CD14-positive monocyte (primary cell): ENCODE data around the gene CNTNAP2. TPM values are rescaled to one million over a fixed set of nuclear protein-coding genes. Genes with fewer than 3 reads are reported as not detected.

Experiments
- DNase-seq, 3 donors: peaks; one replicate each; pipeline ENCODE4 v3.0.0-alpha.2; 2011 to 2022
- H2AFZ ChIP-seq: 2 replicates; pipeline ENCODE4 v1.6.0; 2012; ENCODE audit warnings: mild to moderate bottlenecking, low read depth, low read length, inconsistent platforms; ENCODE audit not compliant: insufficient read depth, poor library complexity, severe bottlenecking
- H3K27ac ChIP-seq, 2 donors: 1 replicate in 1 of 2; 2 replicates in 1 of 2; pipeline ENCODE4 v1.5.1; 2012 to 2013; ENCODE audit warnings: low read length in 2 of 2, control low read depth in 1 of 2, inconsistent platforms in 1 of 2, low read depth in 1 of 2, mild to moderate bottlenecking in 1 of 2
- H3K27me3 ChIP-seq, 2 donors: one replicate each; pipeline versions ENCODE4 v1.6.0 to v1.6.1; 2011 to 2013; ENCODE audit warnings: low read length in 2 of 2; ENCODE audit not compliant: control insufficient read depth in 2 of 2, insufficient read depth in 2 of 2
- H3K36me3 ChIP-seq, 2 donors: replicated peaks in 1 of 2; 1 replicate in 1 of 2; 2 replicates in 1 of 2; pipeline versions ENCODE4 v1.5.1 to v1.6.1; 2012 to 2013; ENCODE audit warnings: low read length in 2 of 2, control low read depth in 1 of 2, inconsistent platforms in 1 of 2, mild to moderate bottlenecking in 1 of 2; ENCODE audit not compliant: insufficient read depth in 2 of 2, control insufficient read depth in 1 of 2
- H3K4me1 ChIP-seq, 2 donors: 1 replicate in 1 of 2; 2 replicates in 1 of 2; pipeline versions ENCODE4 v1.5.1 to v1.6.1; 2012 to 2013; ENCODE audit warnings: low read length in 2 of 2, control low read depth in 1 of 2, inconsistent platforms in 1 of 2, mild to moderate bottlenecking in 1 of 2, moderate library complexity in 1 of 2; ENCODE audit not compliant: insufficient read depth in 2 of 2, control insufficient read depth in 1 of 2
- H3K4me2 ChIP-seq: replicated peaks from 2 replicates; pipeline ENCODE3; 2012; ENCODE audit warnings: low read length, moderate library complexity, mild to moderate bottlenecking; ENCODE audit not compliant: poor library complexity, severe bottlenecking; ENCODE audit errors: extremely low read depth
- H3K4me3 ChIP-seq, 3 experiments: fragments of 200-600 bp in 1 of 3; sonication (generic) in 1 of 3; replicated peaks in 1 of 3; 1 replicate in 2 of 3; 2 replicates in 1 of 3; pipeline ENCODE4 v1.5.1; 2011 to 2013; ENCODE audit warnings: low read length in 3 of 3, mild to moderate bottlenecking in 3 of 3, control low read depth in 2 of 3, low read depth in 2 of 3, inconsistent platforms in 1 of 3, moderate library complexity in 1 of 3
- H3K79me2 ChIP-seq: 2 replicates; pipeline ENCODE4 v1.6.0; 2012; ENCODE audit warnings: mild to moderate bottlenecking, control low read depth, inconsistent platforms, low read length, moderate library complexity; ENCODE audit not compliant: insufficient read depth
- H3K9ac ChIP-seq: 2 replicates; pipeline ENCODE4 v1.6.0; 2017; ENCODE audit warnings: low read length, mild to moderate bottlenecking; ENCODE audit not compliant: insufficient read depth, poor library complexity, severe bottlenecking
- H3K9me3 ChIP-seq, 2 donors: replicated peaks in 1 of 2; 1 replicate in 1 of 2; 2 replicates in 1 of 2; pipeline versions ENCODE4 v1.5.1 to v1.6.1; 2012 to 2013; ENCODE audit warnings: low read length in 2 of 2, control low read depth in 1 of 2; ENCODE audit not compliant: control insufficient read depth in 1 of 2, insufficient read depth in 1 of 2
- H4K20me1 ChIP-seq: 2 replicates; pipeline ENCODE4 v1.6.0; 2012; ENCODE audit warnings: mild to moderate bottlenecking, low read length, control low read depth, moderate library complexity; ENCODE audit not compliant: insufficient read depth
- H3K27ac Mint-ChIP-seq, 7 donors: one replicate each; pipeline ENCODE4 v1.8.0; 2020; ENCODE audit warnings: mild to moderate bottlenecking in 7 of 7, mixed read lengths in 7 of 7, moderate library complexity in 6 of 7, inconsistent platforms in 2 of 7
- H3K27me3 Mint-ChIP-seq, 3 donors: one replicate each; pipeline ENCODE4 v1.8.0; 2021 to 2022; ENCODE audit warnings: low read depth in 3 of 3, mild to moderate bottlenecking in 3 of 3, mixed read lengths in 3 of 3, moderate library complexity in 3 of 3, inconsistent platforms in 1 of 3
- H3K36me3 Mint-ChIP-seq, 2 donors: one replicate each; pipeline ENCODE4 v1.8.0; 2020; ENCODE audit warnings: mixed read lengths in 2 of 2, inconsistent platforms in 1 of 2, mild to moderate bottlenecking in 1 of 2
- H3K4me1 Mint-ChIP-seq: one replicate; pipeline ENCODE4 v1.8.0; 2020; ENCODE audit warnings: mild to moderate bottlenecking, mixed read lengths
- H3K4me3 Mint-ChIP-seq, 2 donors: one replicate each; pipeline ENCODE4 v1.8.0; 2020; ENCODE audit warnings: mild to moderate bottlenecking in 2 of 2, mixed read lengths in 2 of 2, moderate library complexity in 1 of 2
- H3K9me3 Mint-ChIP-seq, 7 donors: one replicate each; pipeline ENCODE4 v1.8.0; 2020 to 2022; ENCODE audit warnings: mixed read lengths in 7 of 7, mild to moderate bottlenecking in 6 of 7, moderate library complexity in 6 of 7, inconsistent platforms in 2 of 7
- WGBS: methylation state at CpG from one replicate; pipeline ENCODE4 v1.1.5; 2013; ENCODE audit warnings: missing lambda C conversion rate; ENCODE audit not compliant: insufficient coverage; 5-methylcytosine and 5-hydroxymethylcytosine counted together
- intact Hi-C, 2 donors: fragments of 100-400 bp; cut with micrococcal nuclease; formaldehyde crosslinking; loops; one replicate each; pipeline versions ENCODE4 v1.15.0 to v1.15.1; 2023
- polyA plus RNA-seq, 3 donors: library from polyadenylated mRNA; depleted of rRNA in 1 of 3; unstranded in 2 of 3; stranded (reverse) in 1 of 3; fragments of 300-500 nt in 2 of 3; fragments of >200 nt in 1 of 3; fragmentation: Illumina TruSeq in 2 of 3; gene quantifications; 1 replicate in 2 of 3; 2 replicates in 1 of 3; pipeline ENCODE4 v1.2.3, GENCODE V29; 2012 to 2021
- TF ChIP-seq, protein P1 (sequence below): fragments of 200-600 bp; IDR thresholded peaks from one replicate; pipeline ENCODE4 v1.8.0; 2022; ENCODE audit warnings: antibody characterized with exemption, mild to moderate bottlenecking

CNTNAP2 gene
- polyA plus RNA-seq, 3 donors = 0.01 TPM; not detected in 2

DNA sequence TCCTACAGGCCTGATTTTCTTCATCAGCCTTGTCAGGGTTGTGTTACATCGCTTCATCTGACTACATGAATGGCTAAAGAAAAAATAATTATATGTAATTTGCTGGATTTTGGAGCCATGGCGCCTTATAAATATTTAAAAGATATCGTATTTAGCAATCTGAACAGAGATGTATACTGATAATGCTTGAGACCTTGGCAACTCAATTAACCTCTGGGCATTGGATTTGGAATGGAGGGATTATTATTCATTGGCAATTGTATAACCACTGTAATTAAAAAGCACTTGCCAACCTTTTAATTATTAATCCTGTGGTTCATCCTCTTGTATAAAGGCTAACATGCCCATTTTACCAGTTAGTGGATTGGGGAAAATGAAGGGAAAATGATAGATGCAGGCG is 745.1 kb downstream of the CNTNAP2 start:
- Histone ChIP-seq H3K79me2 (no peaks in the 10 kb centered on the region), H3K27me3 (no peaks in the 10 kb centered on the region), H3K36me3 (no peaks in the 10 kb centered on the region), H4K20me1 (no peaks in the 10 kb centered on the region), H3K9ac (no peak overlapping the region), H3K9me3 (no peaks in the 10 kb centered on the region), H3K4me2 (no peak overlapping the region), H3K27ac (no peak overlapping the region), H2AFZ (no peak overlapping the region), H3K4me1 (no peaks in the 10 kb centered on the region), H3K4me3 (no peak overlapping the region)
- DNase-seq = no peak
- intact Hi-C loops = no loop called here
- Mint-ChIP-seq H3K4me3 (no peak overlapping the region), H3K27ac (no peak overlapping the region), H3K4me1 (no peaks in the 10 kb centered on the region), H3K27me3 (peaks cover 0 to 2% (median 0%) of the 10 kb centered on the region in 3 donors), H3K9me3 (peaks cover 0 to 9% (median 6%) of the 10 kb centered on the region in 7 donors), H3K36me3 (no peaks in the 10 kb centered on the region)
- WGBS = 80% methylated on average over 1 of the region's 4 CpGs
- TF ChIP-seq, protein P1, sequence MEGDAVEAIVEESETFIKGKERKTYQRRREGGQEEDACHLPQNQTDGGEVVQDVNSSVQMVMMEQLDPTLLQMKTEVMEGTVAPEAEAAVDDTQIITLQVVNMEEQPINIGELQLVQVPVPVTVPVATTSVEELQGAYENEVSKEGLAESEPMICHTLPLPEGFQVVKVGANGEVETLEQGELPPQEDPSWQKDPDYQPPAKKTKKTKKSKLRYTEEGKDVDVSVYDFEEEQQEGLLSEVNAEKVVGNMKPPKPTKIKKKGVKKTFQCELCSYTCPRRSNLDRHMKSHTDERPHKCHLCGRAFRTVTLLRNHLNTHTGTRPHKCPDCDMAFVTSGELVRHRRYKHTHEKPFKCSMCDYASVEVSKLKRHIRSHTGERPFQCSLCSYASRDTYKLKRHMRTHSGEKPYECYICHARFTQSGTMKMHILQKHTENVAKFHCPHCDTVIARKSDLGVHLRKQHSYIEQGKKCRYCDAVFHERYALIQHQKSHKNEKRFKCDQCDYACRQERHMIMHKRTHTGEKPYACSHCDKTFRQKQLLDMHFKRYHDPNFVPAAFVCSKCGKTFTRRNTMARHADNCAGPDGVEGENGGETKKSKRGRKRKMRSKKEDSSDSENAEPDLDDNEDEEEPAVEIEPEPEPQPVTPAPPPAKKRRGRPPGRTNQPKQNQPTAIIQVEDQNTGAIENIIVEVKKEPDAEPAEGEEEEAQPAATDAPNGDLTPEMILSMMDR = no peak

DNA sequence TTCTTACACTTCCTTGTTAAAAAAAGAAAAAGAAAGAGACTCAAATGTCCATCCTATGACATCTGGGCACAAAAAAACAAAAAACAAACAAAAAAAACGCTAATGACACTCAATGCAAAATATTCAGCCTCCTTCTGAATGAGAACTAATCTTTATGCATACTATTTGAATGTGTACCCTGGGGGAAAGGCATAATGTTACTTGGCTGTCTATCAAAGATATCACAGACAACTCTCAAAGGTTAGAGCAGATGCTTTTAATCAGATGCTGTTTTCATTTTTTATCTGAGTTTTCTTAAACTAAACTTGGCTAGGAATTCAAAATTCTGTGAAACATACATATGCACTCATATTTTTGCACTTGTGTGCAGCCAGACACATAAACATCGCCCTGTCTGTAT is 745.8 kb downstream of the CNTNAP2 start:
- no peak overlapping the region for H3K9ac ChIP-seq
- H3K9me3 ChIP-seq = no peaks in the 10 kb centered on the region
- intact Hi-C loops = no loop called here
- no peaks in the 10 kb centered on the region for H3K27me3 ChIP-seq
- H3K4me1 Mint-ChIP-seq = no peaks in the 10 kb centered on the region
- H3K9me3 Mint-ChIP-seq = peaks cover 0 to 7% (median 5%) of the 10 kb centered on the region in 7 donors
- no peak overlapping the region for H2AFZ ChIP-seq
- no peak overlapping the region for H3K4me3 Mint-ChIP-seq
- no peak overlapping the region for H3K4me2 ChIP-seq
- no peaks in the 10 kb centered on the region for H3K79me2 ChIP-seq
- no peaks in the 10 kb centered on the region for H3K36me3 Mint-ChIP-seq
- no peak overlapping the region for H3K4me3 ChIP-seq
- no peaks in the 10 kb centered on the region for H4K20me1 ChIP-seq
- no peak overlapping the region for H3K27ac Mint-ChIP-seq
- no peak overlapping the region for H3K27ac ChIP-seq
- DNase-seq = no peak
- no CpG with 5 or more reads among the region's 2 CpGs for WGBS
- peaks cover 0 to 2% (median 0%) of the 10 kb centered on the region in 3 donors for H3K27me3 Mint-ChIP-seq
- no peaks in the 10 kb centered on the region for H3K36me3 ChIP-seq
- TF ChIP-seq, protein P1 = no peak
- H3K4me1 ChIP-seq = no peaks in the 10 kb centered on the region
